Neuronal stem cell (in vitro differentiated cells): ENCODE measurements around the gene DNAH2.

Experiments used
- DNase-seq: peaks from one replicate; pipeline ENCODE4 v3.0.0-alpha.2; 2013; ENCODE audit warnings: low spot score
- H2AFZ ChIP-seq: one replicate; pipeline ENCODE4 v1.6.1; 2013; ENCODE audit warnings: mild to moderate bottlenecking, low read length, inconsistent platforms
- H2AK5ac ChIP-seq: 2 replicates; pipeline ENCODE4 v1.6.1; 2013; ENCODE audit warnings: low read depth, mild to moderate bottlenecking, inconsistent platforms, low read length, moderate library complexity, mixed read lengths
- H2BK120ac ChIP-seq: 2 replicates; pipeline ENCODE4 v1.6.1; 2013; ENCODE audit warnings: low read depth, mild to moderate bottlenecking, inconsistent platforms, low read length, moderate library complexity, mixed read lengths
- H2BK12ac ChIP-seq: one replicate; pipeline ENCODE4 v1.6.1; 2013; ENCODE audit warnings: low read length, inconsistent platforms
- H2BK15ac ChIP-seq: 2 replicates; pipeline ENCODE4 v1.6.1; 2013; ENCODE audit warnings: mild to moderate bottlenecking, low read length, inconsistent platforms, mixed read lengths
- H2BK5ac ChIP-seq: one replicate; pipeline ENCODE4 v1.6.1; 2013; ENCODE audit warnings: inconsistent platforms, mild to moderate bottlenecking, low read length, moderate library complexity
- H3K14ac ChIP-seq: one replicate; pipeline ENCODE4 v1.6.1; 2013; ENCODE audit warnings: low read length, inconsistent platforms
- H3K18ac ChIP-seq: 2 replicates; pipeline ENCODE4 v1.6.1; 2013; ENCODE audit warnings: low read length, inconsistent platforms
- H3K23ac ChIP-seq: 2 replicates; pipeline ENCODE4 v1.6.1; 2013; ENCODE audit warnings: low read depth, mild to moderate bottlenecking, mixed read lengths, low read length, inconsistent platforms; ENCODE audit not compliant: poor library complexity
- H3K27ac ChIP-seq: replicated peaks from 3 replicates; pipeline ENCODE4 v1.5.1; 2013; ENCODE audit warnings: low read length, inconsistent platforms
- H3K27me3 ChIP-seq, 3 experiments: 2 replicates each; pipeline ENCODE4 v1.6.1; 2013; ENCODE audit warnings: low read length in 3 of 3, mild to moderate bottlenecking in 2 of 3, inconsistent platforms in 1 of 3, low read depth in 1 of 3, mixed read lengths in 1 of 3, moderate library complexity in 1 of 3; ENCODE audit not compliant: control insufficient read depth in 3 of 3, insufficient read depth in 3 of 3
- H3K36me3 ChIP-seq, 2 donors: replicated peaks in 1 of 2; 2 replicates each; pipeline ENCODE4 v1.6.1; 2013; ENCODE audit warnings: low read length in 2 of 2; ENCODE audit not compliant: control insufficient read depth in 2 of 2, insufficient read depth in 2 of 2
- H3K4ac ChIP-seq: 2 replicates; pipeline ENCODE4 v1.6.1; 2013; ENCODE audit warnings: inconsistent platforms, mild to moderate bottlenecking, low read length, moderate library complexity
- H3K4me1 ChIP-seq, 2 donors: 1 replicate in 1 of 2; 2 replicates in 1 of 2; pipeline ENCODE4 v1.6.1; 2013; ENCODE audit warnings: low read length in 2 of 2, low read depth in 1 of 2; ENCODE audit not compliant: control insufficient read depth in 2 of 2, insufficient read depth in 1 of 2
- H3K4me2 ChIP-seq: one replicate; pipeline ENCODE4 v1.6.1; 2013; ENCODE audit warnings: mild to moderate bottlenecking, low read length, inconsistent platforms; ENCODE audit not compliant: insufficient read depth, poor library complexity, severe bottlenecking
- H3K4me3 ChIP-seq, 2 donors: 2 replicates each; pipeline ENCODE4 v1.5.1; 2013; ENCODE audit warnings: low read length in 2 of 2, mild to moderate bottlenecking in 2 of 2, inconsistent platforms in 1 of 2, moderate library complexity in 1 of 2
- H3K79me1 ChIP-seq: one replicate; pipeline ENCODE4 v1.6.1; 2013; ENCODE audit warnings: low read depth, mild to moderate bottlenecking, inconsistent platforms, low read length, moderate library complexity
- H3K9ac ChIP-seq: one replicate; pipeline ENCODE4 v1.6.1; 2013; ENCODE audit warnings: mild to moderate bottlenecking, low read depth, low read length, inconsistent platforms; ENCODE audit not compliant: poor library complexity
- H3K9me3 ChIP-seq, 2 donors: replicated peaks in 1 of 2; 2 replicates each; pipeline versions ENCODE3 to v1.6.1; 2013; ENCODE audit warnings: low read length in 2 of 2, mild to moderate bottlenecking in 2 of 2, inconsistent platforms in 1 of 2, low read depth in 1 of 2, mixed read lengths in 1 of 2, moderate library complexity in 1 of 2; ENCODE audit not compliant: control insufficient read depth in 2 of 2, insufficient read depth in 1 of 2
- H4K8ac ChIP-seq: one replicate; pipeline ENCODE4 v1.6.1; 2013; ENCODE audit warnings: low read depth, mild to moderate bottlenecking, inconsistent platforms, low read length, moderate library complexity
- H4K91ac ChIP-seq: one replicate; pipeline ENCODE4 v1.6.1; 2013; ENCODE audit warnings: low read length, low read depth, mild to moderate bottlenecking, inconsistent platforms; ENCODE audit not compliant: poor library complexity
- WGBS, 2 donors: extraction: QIAGEN DNeasy Blood & Tissue Kit; methylation state at CpG; one replicate each; pipeline ENCODE4 v1.1.7; 2013; ENCODE audit warnings: missing lambda C conversion rate in 2 of 2, mixed read lengths in 1 of 2; ENCODE audit not compliant: insufficient read length in 2 of 2, insufficient replicate concordance in 1 of 2; ENCODE audit errors: extremely low coverage in 2 of 2; 5-methylcytosine and 5-hydroxymethylcytosine counted together

The DNAH2 gene

DNA sequence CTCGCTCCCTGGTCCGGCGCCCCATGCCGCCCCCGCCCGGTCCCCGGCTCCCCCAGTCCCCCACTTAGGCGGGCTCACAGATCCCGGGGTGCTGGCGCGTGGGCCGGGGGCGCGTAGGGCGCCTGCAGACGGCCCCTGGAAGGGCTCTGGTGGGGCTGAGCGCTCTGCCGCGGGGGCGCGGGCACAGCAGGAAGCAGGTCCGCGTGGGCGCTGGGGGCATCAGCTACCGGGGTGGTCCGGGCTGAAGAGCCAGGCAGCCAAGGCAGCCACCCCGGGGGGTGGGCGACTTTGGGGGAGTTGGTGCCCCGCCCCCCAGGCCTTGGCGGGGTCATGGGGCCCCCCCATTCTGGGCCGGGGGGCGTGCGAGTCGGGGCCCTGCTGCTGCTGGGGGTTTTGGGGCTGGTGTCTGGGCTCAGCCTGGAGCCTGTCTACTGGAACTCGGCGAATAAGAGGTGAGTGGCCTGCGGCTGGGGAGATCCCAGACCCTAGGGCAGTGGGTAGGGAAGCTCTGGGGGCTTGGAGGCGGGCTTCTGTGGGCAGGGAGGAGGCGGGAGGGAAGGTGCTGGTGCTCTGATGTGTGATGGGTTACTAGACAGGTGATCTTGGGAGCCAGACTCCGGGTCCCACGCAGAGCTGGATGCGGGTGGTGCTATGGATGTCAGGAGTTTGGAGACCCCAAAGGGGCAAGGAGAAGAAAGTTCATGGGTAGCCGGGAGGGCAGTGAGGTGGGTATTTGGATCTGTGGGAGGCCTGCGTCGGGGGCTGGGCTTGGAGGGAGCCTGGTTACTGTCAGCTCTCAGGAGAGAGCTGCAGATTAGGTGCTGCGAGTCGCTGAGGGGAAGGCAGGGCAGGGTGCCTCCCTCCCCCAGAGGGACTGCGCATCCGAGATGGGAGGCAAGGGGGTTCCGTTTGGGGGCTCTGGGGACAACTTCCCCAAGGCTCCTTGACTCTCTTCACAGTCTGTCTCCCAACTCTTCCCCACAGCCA is 12.0 kb upstream of the DNAH2 start:
- no peak for DNase-seq
- no peak overlapping the region for H4K91ac ChIP-seq
- H2BK12ac ChIP-seq = no peak overlapping the region
- H3K18ac ChIP-seq = peak overlapping the region; percentile 96
- no peak overlapping the region for H4K8ac ChIP-seq
- peak overlapping the region; percentile 91 for H2AFZ ChIP-seq
- peak overlapping the region; percentile 51 for H2BK120ac ChIP-seq
- H3K27ac ChIP-seq = no peak overlapping the region
- peak overlapping the region; percentile 84 for H2AK5ac ChIP-seq
- H3K14ac ChIP-seq = peak overlapping the region; percentile 42
- peak overlapping the region; percentile 69 for H3K23ac ChIP-seq
- H3K27me3 ChIP-seq = no peaks in the 10 kb centered on the region
- H3K9ac ChIP-seq = peak overlapping the region; percentile 88
- H3K4ac ChIP-seq = no peak overlapping the region
- peaks cover 13 to 44% of the 10 kb centered on the region in 2 donors for H3K36me3 ChIP-seq
- whole genome bisulfite sequencing, 2 donors = no CpG with 5 or more reads among the region's 50 CpGs
- H3K4me1 ChIP-seq = peaks cover 28 to 38% of the 10 kb centered on the region in 2 donors
- H3K79me1 ChIP-seq = peaks cover 10% of the 10 kb centered on the region
- H3K4me2 ChIP-seq = peak overlapping the region; percentile 81
- H3K4me3 ChIP-seq = peak overlapping the region; percentile 73 to 85
- H2BK15ac ChIP-seq = peak overlapping the region; percentile 86
- H2BK5ac ChIP-seq = peak overlapping the region; percentile 50
- H3K9me3 ChIP-seq = no peaks in the 10 kb centered on the region

DNA sequence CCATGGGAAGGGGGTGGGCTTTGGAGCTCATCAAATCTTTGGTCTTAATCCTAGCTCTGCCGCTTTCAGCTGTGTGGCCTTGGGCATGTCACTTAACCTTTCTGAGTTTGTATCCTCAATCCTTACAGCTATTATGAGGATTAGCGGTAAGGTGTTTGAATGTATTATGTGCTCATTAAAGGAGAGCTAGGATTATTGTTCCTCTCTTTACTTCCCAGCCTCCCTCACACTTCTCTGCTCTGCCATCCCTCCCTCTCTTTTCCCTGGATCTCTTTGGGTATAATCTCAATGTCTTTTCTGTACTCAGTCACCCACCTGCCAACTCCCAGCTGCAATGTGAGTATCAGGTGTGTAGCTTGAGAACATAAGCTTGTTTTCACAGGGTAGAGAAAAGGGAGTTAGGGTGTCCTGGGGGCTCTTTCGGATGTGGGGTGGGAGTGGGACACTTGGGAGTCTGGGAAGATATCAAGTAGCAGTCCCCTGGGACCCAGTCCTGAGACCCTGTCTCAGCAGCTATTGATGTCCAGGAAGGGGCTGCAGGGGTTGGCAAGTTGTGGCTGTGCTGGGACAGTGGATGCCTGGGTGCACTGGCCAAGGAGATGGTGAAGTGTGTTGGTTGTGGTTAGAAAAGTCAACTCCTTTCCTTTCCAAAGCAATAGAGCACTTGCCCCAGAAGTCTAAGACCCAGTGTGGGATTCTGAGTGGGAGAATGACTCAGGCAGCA is 10.8 kb upstream of the DNAH2 start:
- Histone ChIP-seq H3K9ac (no peak overlapping the region), H3K27me3 (no peaks in the 10 kb centered on the region), H3K79me1 (peaks cover 10% of the 10 kb centered on the region), H3K14ac (no peak overlapping the region), H2BK15ac (no peak overlapping the region), H2AK5ac (no peak overlapping the region), H2BK12ac (no peak overlapping the region), H3K18ac (no peak overlapping the region), H3K9me3 (no peaks in the 10 kb centered on the region), H3K4me3 (peak overlapping the region in 1 of 2 donors; percentile 73), H4K8ac (no peak overlapping the region), H2BK120ac (no peak overlapping the region), H2BK5ac (no peak overlapping the region), H3K4me1 (peaks cover 37 to 50% of the 10 kb centered on the region in 2 donors), H3K23ac (no peak overlapping the region), H3K4ac (no peak overlapping the region), H4K91ac (no peak overlapping the region), H3K4me2 (no peak overlapping the region), H3K36me3 (peaks cover 6 to 38% of the 10 kb centered on the region in 2 donors), H2AFZ (no peak overlapping the region), H3K27ac (no peak overlapping the region)
- WGBS, 2 donors = no CpG with 5 or more reads among the region's 3 CpGs
- no peak for DNase-seq

DNA sequence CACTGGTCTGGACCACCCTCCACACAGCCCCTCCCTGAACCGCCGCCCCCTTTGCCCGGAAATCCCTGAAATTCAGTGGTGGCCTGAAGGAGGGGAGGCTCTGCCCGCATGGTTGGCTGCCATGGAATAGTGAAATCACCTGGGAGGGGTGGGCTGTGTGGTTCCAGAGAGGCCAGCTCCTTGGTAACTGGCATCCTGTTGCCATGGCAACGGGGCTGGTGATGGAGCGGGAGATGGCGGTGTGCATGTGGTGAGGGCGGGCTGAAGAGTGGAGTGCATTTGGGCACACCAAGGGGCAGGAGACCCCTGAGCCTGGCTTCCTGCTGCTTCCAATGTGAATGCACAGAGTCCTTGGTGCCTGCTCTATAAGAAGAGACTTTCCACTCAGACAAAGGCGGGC is 10.1 kb upstream of the DNAH2 start:
- Histone ChIP-seq H3K9ac (peak overlapping the region; percentile 39), H3K36me3 (peaks cover 0 to 31% of the 10 kb centered on the region in 2 donors), H2BK120ac (no peak overlapping the region), H3K27me3 (no peaks in the 10 kb centered on the region), H3K4me2 (no peak overlapping the region), H3K23ac (no peak overlapping the region), H3K4me3 (peak overlapping the region in 1 of 2 donors; percentile 73), H3K14ac (no peak overlapping the region), H4K8ac (no peak overlapping the region), H2AFZ (no peak overlapping the region), H3K4ac (no peak overlapping the region), H3K18ac (no peak overlapping the region), H3K27ac (no peak overlapping the region), H2BK5ac (no peak overlapping the region), H2BK12ac (no peak overlapping the region), H4K91ac (no peak overlapping the region), H2AK5ac (no peak overlapping the region), H3K9me3 (no peaks in the 10 kb centered on the region), H2BK15ac (no peak overlapping the region), H3K79me1 (peaks cover 10% of the 10 kb centered on the region), H3K4me1 (peaks cover 43 to 56% of the 10 kb centered on the region in 2 donors)
- no peak for DNase-seq
- WGBS, 2 donors = no CpG with 5 or more reads among the region's 9 CpGs
